ENCODE measurements around the gene RBBP6.
A peak's percentile ranks its signal among the peaks of the same experiment; 100 is the strongest.

RBBP6 gene

GRCh38 chr16:24534620-24535019, 4.7 kb upstream of the RBBP6 start:
- no peaks in the 10 kb centered on the region for H3K9me3 ChIP-seq (ENCODE audit: control extremely low read depth in 1 of 5, control insufficient read depth in 4 of 5, insufficient read depth in 2 of 5, low read depth in 1 of 5, low read length in 4 of 5)
- POLR2A ChIA-PET = no interaction called here
- no peaks in the 10 kb centered on the region for H3K27me3 ChIP-seq (replicated peaks in 2 of 5; ENCODE audit: control insufficient read depth in 4 of 5, insufficient read depth in 5 of 5, low read length in 4 of 5)
- H3K4me1 ChIP-seq (ENCODE audit: control extremely low read depth in 1 of 4, control insufficient read depth in 4 of 4, insufficient read depth in 4 of 4, low read length in 3 of 4) = peaks cover 3 to 7% (median 6%) of the 10 kb centered on the region in 4 experiments
- CTCF ChIA-PET = interaction anchor here (0.8 kb wide), 1 partner anchor 42 kb away, joined by 3 read pairs; no protein-coding TSS in a partner anchor
- no peak overlapping the region for H3K27ac ChIP-seq (ENCODE audit: insufficient read depth in 1 of 2, low read depth in 1 of 2, low read length in 2 of 2, poor library complexity in 1 of 2, severe bottlenecking in 2 of 2)
- no peak overlapping the region for H3K4me3 ChIP-seq (ENCODE audit: control insufficient read depth in 1 of 7, extremely low read depth in 1 of 7, insufficient read depth in 4 of 7, low read depth in 2 of 7, low read length in 6 of 7)
- no peak for DNase-seq
- H3K36me3 ChIP-seq (ENCODE audit: control insufficient read depth in 4 of 4, insufficient read depth in 4 of 4, low read length in 3 of 4) = no peaks in the 10 kb centered on the region

DNA sequence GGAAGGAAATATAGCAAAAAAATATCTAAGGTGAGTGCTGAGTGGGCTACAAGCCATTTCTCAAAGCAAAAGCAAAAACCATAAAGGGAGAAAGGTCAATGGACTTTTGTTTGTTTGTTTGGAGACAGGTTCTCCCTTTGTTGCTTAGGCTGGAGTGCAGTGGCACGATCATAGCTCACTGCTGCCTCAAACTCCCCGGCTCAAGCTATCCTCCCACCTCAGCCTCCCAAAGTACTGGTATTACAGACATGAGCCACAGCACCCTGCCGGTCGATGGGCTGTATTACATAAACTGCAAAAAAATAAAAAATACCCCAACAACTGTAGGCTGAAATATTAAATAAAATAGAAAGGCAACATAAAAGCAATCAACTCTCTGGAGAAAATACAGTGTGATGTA, 3.5 kb upstream of the RBBP6 start:
- H3K4me3 ChIP-seq (ENCODE audit: control insufficient read depth in 1 of 7, extremely low read depth in 1 of 7, insufficient read depth in 4 of 7, low read depth in 2 of 7, low read length in 6 of 7) = no peak overlapping the region
- POLR2A ChIA-PET = no interaction called here
- CTCF ChIA-PET = interaction anchor here (0.9 kb wide), 1 partner anchor 31 kb away, joined by 4 read pairs; no protein-coding TSS in a partner anchor
- H3K36me3 ChIP-seq (ENCODE audit: control insufficient read depth in 4 of 4, insufficient read depth in 4 of 4, low read length in 3 of 4) = peaks cover 0 to 3% (median 0%) of the 10 kb centered on the region in 4 experiments
- peak in 2 of 3 donors; percentile 15 to 17 for DNase-seq
- no peaks in the 10 kb centered on the region for H3K27me3 ChIP-seq (replicated peaks in 2 of 5; ENCODE audit: control insufficient read depth in 4 of 5, insufficient read depth in 5 of 5, low read length in 4 of 5)
- no peak overlapping the region for H3K27ac ChIP-seq (ENCODE audit: insufficient read depth in 1 of 2, low read depth in 1 of 2, low read length in 2 of 2, poor library complexity in 1 of 2, severe bottlenecking in 2 of 2)
- H3K9me3 ChIP-seq (ENCODE audit: control extremely low read depth in 1 of 5, control insufficient read depth in 4 of 5, insufficient read depth in 2 of 5, low read depth in 1 of 5, low read length in 4 of 5) = no peaks in the 10 kb centered on the region
- WGBS (ENCODE audit: insufficient coverage) = 100% methylated on average over 2 of the region's 4 CpGs
- peaks cover 5 to 11% (median 7%) of the 10 kb centered on the region in 4 experiments for H3K4me1 ChIP-seq (ENCODE audit: control extremely low read depth in 1 of 4, control insufficient read depth in 4 of 4, insufficient read depth in 4 of 4, low read length in 3 of 4)

- no peak for DNase-seq
- Histone ChIP-seq H3K27ac (ENCODE audit: insufficient read depth in 1 of 2, low read depth in 1 of 2, low read length in 2 of 2, poor library complexity in 1 of 2, severe bottlenecking in 2 of 2) (no peak overlapping the region), H3K4me3 (ENCODE audit: control insufficient read depth in 1 of 7, extremely low read depth in 1 of 7, insufficient read depth in 4 of 7, low read depth in 2 of 7, low read length in 6 of 7) (no peak overlapping the region), H3K27me3 (replicated peaks in 2 of 5; ENCODE audit: control insufficient read depth in 4 of 5, insufficient read depth in 5 of 5, low read length in 4 of 5) (no peaks in the 10 kb centered on the region), H3K9me3 (ENCODE audit: control extremely low read depth in 1 of 5, control insufficient read depth in 4 of 5, insufficient read depth in 2 of 5, low read depth in 1 of 5, low read length in 4 of 5) (no peaks in the 10 kb centered on the region), H3K36me3 (ENCODE audit: control insufficient read depth in 4 of 4, insufficient read depth in 4 of 4, low read length in 3 of 4) (peaks cover 0 to 3% (median 0%) of the 10 kb centered on the region in 4 experiments), H3K4me1 (ENCODE audit: control extremely low read depth in 1 of 4, control insufficient read depth in 4 of 4, insufficient read depth in 4 of 4, low read length in 3 of 4) (peaks cover 5 to 15% (median 11%) of the 10 kb centered on the region in 4 experiments)
- ChIA-PET POLR2A (no interaction called here), CTCF (interaction anchor here (0.6 to 1.5 kb wide), 5 partner anchors 9 to 1102 kb away, joined by 3 to 7 read pairs (median 4); no protein-coding TSS in a partner anchor)
- 100% methylated on average over 5 of the region's 5 CpGs for WGBS (ENCODE audit: insufficient coverage)
Measured at GRCh38 chr16:24536671-24537070, 2.7 kb upstream of the RBBP6 start.

- POLR2A ChIA-PET = no interaction called here
- WGBS (ENCODE audit: insufficient coverage) = 96% methylated on average over 13 of the region's 16 CpGs
- peak in 2 of 3 donors; percentile 51 to 60 for DNase-seq
- H3K4me1 ChIP-seq (ENCODE audit: control extremely low read depth in 1 of 4, control insufficient read depth in 4 of 4, insufficient read depth in 4 of 4, low read length in 3 of 4) = peaks cover 9 to 24% (median 17%) of the 10 kb centered on the region in 4 experiments
- H3K27ac ChIP-seq (ENCODE audit: insufficient read depth in 1 of 2, low read depth in 1 of 2, low read length in 2 of 2, poor library complexity in 1 of 2, severe bottlenecking in 2 of 2) = no peak overlapping the region
- CTCF ChIA-PET = interaction anchor here (0.6 to 1.5 kb wide), 4 partner anchors 10 to 1104 kb away, joined by 3 to 7 read pairs (median 4); no protein-coding TSS in a partner anchor
- H3K27me3 ChIP-seq (replicated peaks in 2 of 5; ENCODE audit: control insufficient read depth in 4 of 5, insufficient read depth in 5 of 5, low read length in 4 of 5) = no peaks in the 10 kb centered on the region
- H3K36me3 ChIP-seq (ENCODE audit: control insufficient read depth in 4 of 4, insufficient read depth in 4 of 4, low read length in 3 of 4) = peaks cover 0 to 3% (median 0%) of the 10 kb centered on the region in 4 experiments
- no peak overlapping the region for H3K4me3 ChIP-seq (ENCODE audit: control insufficient read depth in 1 of 7, extremely low read depth in 1 of 7, insufficient read depth in 4 of 7, low read depth in 2 of 7, low read length in 6 of 7)
- no peaks in the 10 kb centered on the region for H3K9me3 ChIP-seq (ENCODE audit: control extremely low read depth in 1 of 5, control insufficient read depth in 4 of 5, insufficient read depth in 2 of 5, low read depth in 1 of 5, low read length in 4 of 5)
Measured at GRCh38 chr16:24537474-24538337, 1.7 kb upstream of the RBBP6 start.

DNA sequence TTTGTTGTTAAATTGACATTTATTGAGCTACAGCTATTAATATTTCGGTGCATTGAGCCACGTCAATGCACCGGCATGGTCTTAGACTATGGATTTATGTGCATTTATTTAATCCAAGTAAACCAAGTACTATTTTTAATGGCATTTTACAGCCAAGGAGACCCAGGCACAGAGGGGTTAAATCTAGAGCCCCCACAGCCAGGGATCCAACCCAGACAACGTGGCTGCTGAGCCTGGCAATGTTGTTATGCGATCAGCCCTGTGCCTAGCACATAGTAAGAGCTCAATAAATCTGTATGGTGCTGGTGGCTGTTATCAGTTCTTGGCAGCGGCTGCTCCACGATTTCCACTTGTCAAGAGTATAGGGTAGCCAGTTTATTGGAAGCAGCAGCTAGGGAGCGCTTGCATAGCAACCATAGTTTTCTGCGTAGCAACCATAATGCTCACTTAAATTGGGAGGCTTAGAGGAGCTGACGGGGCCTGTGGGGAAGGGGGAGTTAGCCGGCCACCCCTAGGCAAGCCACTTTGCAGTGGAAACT, 541 bp upstream of the RBBP6 start:
- H3K27me3 ChIP-seq (replicated peaks in 2 of 5; ENCODE audit: control insufficient read depth in 4 of 5, insufficient read depth in 5 of 5, low read length in 4 of 5) = no peaks in the 10 kb centered on the region
- no peak for DNase-seq
- peak overlapping the region; percentile 98 to 99 for H3K27ac ChIP-seq (ENCODE audit: insufficient read depth in 1 of 2, low read depth in 1 of 2, low read length in 2 of 2, poor library complexity in 1 of 2, severe bottlenecking in 2 of 2)
- H3K9me3 ChIP-seq (ENCODE audit: control extremely low read depth in 1 of 5, control insufficient read depth in 4 of 5, insufficient read depth in 2 of 5, low read depth in 1 of 5, low read length in 4 of 5) = no peaks in the 10 kb centered on the region
- H3K4me3 ChIP-seq (ENCODE audit: control insufficient read depth in 1 of 7, extremely low read depth in 1 of 7, insufficient read depth in 4 of 7, low read depth in 2 of 7, low read length in 6 of 7) = peak overlapping the region; percentile 77 to 100 (median 95)
- H3K36me3 ChIP-seq (ENCODE audit: control insufficient read depth in 4 of 4, insufficient read depth in 4 of 4, low read length in 3 of 4) = peaks cover 0 to 10% (median 2%) of the 10 kb centered on the region in 4 experiments
- CTCF ChIA-PET = interaction anchor here (0.9 to 1.1 kb wide), 3 partner anchors 22 to 895 kb away, joined by 3 read pairs; no protein-coding TSS in a partner anchor
- peaks cover 17 to 34% (median 26%) of the 10 kb centered on the region in 4 experiments for H3K4me1 ChIP-seq (ENCODE audit: control extremely low read depth in 1 of 4, control insufficient read depth in 4 of 4, insufficient read depth in 4 of 4, low read length in 3 of 4)
- POLR2A ChIA-PET = interaction anchor here (0.5 to 1.3 kb wide), 2 partner anchors 12 to 269 kb away, joined by 3 to 6 read pairs; no protein-coding TSS in a partner anchor
- 2% methylated on average over 7 of the region's 11 CpGs for WGBS (ENCODE audit: insufficient coverage)

DNA sequence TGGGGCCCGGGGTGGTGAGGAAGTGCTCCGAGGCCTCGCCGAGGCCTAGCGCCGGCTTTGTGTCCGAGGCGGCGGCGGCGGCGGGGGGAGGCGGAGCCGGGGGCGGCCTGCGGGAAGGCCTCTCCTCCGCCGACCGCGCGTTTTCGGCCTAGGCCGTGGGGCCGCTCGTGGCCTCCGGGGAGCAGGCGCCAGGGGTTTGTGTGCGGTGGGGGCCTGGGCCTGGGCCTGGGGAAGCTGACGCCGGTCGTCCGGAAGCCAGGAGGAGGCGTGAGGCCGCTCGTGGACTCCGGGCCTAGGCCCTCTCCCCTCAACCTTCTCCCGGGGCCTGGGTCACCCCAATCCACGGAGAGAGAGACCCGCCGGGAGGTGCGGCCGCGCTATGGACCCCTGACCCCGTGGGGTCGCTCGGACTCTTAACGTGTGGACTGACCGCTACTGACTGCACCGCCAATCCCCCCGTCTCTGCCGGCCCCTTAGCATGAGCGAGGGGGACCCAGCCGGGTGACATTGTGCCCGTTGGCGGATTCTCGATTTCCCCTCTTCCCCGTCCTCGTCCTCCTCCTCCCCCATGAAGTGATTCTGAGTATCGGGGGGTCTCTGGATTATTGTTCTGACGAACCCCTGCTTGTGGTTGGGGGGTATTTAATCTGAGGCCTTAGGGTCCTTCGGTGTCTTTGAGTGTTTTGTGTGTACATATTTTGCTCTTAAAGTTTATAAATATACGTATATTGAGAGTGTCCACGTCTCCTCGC, 660 bp downstream of the RBBP6 start:
- peak overlapping the region; percentile 98 to 99 for H3K27ac ChIP-seq (ENCODE audit: insufficient read depth in 1 of 2, low read depth in 1 of 2, low read length in 2 of 2, poor library complexity in 1 of 2, severe bottlenecking in 2 of 2)
- DNase-seq = peak in 2 of 3 donors; percentile 61 to 72
- peaks cover 0 to 16% (median 6%) of the 10 kb centered on the region in 4 experiments for H3K36me3 ChIP-seq (ENCODE audit: control insufficient read depth in 4 of 4, insufficient read depth in 4 of 4, low read length in 3 of 4)
- H3K4me3 ChIP-seq (ENCODE audit: control insufficient read depth in 1 of 7, extremely low read depth in 1 of 7, insufficient read depth in 4 of 7, low read depth in 2 of 7, low read length in 6 of 7) = peak overlapping the region; percentile 77 to 100 (median 95)
- WGBS (ENCODE audit: insufficient coverage) = 0% methylated on average over 49 of the region's 64 CpGs
- ChIA-PET POLR2A (interaction anchor here (1.0 kb wide), 1 partner anchor 9 kb away, joined by 4 read pairs; no protein-coding TSS in a partner anchor), CTCF (interaction anchor here (0.9 to 1.2 kb wide), 2 partner anchors 9 to 23 kb away, joined by 3 to 8 read pairs; no protein-coding TSS in a partner anchor)
- no peaks in the 10 kb centered on the region for H3K27me3 ChIP-seq (replicated peaks in 2 of 5; ENCODE audit: control insufficient read depth in 4 of 5, insufficient read depth in 5 of 5, low read length in 4 of 5)
- H3K9me3 ChIP-seq (ENCODE audit: control extremely low read depth in 1 of 5, control insufficient read depth in 4 of 5, insufficient read depth in 2 of 5, low read depth in 1 of 5, low read length in 4 of 5) = no peaks in the 10 kb centered on the region
- H3K4me1 ChIP-seq (ENCODE audit: control extremely low read depth in 1 of 4, control insufficient read depth in 4 of 4, insufficient read depth in 4 of 4, low read length in 3 of 4) = peaks cover 20 to 43% (median 28%) of the 10 kb centered on the region in 4 experiments
